ENCODE data around the gene BEX2.

Gene BEX2

DNA sequence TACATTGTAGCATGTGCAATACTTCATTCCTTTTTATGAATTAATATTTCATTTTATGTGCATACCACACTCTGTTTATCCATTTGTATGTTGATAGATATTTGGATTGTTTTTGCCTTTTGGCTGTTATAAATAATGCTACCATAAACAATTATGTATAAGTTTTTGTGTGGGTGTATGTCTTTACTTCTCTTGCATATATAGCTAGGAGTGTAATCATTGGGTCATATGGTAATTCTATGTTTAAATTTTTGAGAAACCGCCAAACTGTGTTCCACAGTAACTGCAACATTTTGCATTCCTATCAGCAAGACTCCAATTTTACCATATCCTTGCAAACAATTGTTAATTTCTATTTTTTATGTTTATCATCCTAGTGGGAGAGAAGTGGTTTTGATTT lies 31.2 kb downstream of the BEX2 start:
- H3K79me2 ChIP-seq (ENCODE audit: low read length): no peaks in the 10 kb centered on the region
- H2AFZ ChIP-seq (ENCODE audit: low read length): no peak overlapping the region
- H3K9ac ChIP-seq (ENCODE audit: low read length): no peak overlapping the region
- DNase-seq: no peak
- H3K9me3 ChIP-seq (replicated peaks; ENCODE audit: insufficient read depth, low read length): no peaks in the 10 kb centered on the region
- H4K20me1 ChIP-seq (ENCODE audit: insufficient read depth, low read length): no peaks in the 10 kb centered on the region
- TF ChIP-seq EZH2 (optimal IDR thresholded peaks at IDR 0.05; ENCODE audit: low read depth, low read length) (no peak), EZH2phosphoT487 (IDR thresholded peaks at IDR 0.05; ENCODE audit: low read length) (no peak)
- TF ChIP-seq, protein P1, sequence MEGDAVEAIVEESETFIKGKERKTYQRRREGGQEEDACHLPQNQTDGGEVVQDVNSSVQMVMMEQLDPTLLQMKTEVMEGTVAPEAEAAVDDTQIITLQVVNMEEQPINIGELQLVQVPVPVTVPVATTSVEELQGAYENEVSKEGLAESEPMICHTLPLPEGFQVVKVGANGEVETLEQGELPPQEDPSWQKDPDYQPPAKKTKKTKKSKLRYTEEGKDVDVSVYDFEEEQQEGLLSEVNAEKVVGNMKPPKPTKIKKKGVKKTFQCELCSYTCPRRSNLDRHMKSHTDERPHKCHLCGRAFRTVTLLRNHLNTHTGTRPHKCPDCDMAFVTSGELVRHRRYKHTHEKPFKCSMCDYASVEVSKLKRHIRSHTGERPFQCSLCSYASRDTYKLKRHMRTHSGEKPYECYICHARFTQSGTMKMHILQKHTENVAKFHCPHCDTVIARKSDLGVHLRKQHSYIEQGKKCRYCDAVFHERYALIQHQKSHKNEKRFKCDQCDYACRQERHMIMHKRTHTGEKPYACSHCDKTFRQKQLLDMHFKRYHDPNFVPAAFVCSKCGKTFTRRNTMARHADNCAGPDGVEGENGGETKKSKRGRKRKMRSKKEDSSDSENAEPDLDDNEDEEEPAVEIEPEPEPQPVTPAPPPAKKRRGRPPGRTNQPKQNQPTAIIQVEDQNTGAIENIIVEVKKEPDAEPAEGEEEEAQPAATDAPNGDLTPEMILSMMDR (IDR thresholded peaks at IDR 0.05; ENCODE audit: low read length): no peak
- H3K4me3 ChIP-seq (ENCODE audit: low read length): no peak overlapping the region
- no peaks in the 10 kb centered on the region for H3F3A ChIP-seq (ENCODE audit: insufficient read depth, low read length)
- no peak overlapping the region for H3K27ac ChIP-seq (ENCODE audit: low read length)
- no peak overlapping the region for H3K4me2 ChIP-seq (ENCODE audit: low read depth, low read length)
- H3K4me1 ChIP-seq (ENCODE audit: low read length): no peaks in the 10 kb centered on the region
- H3K27me3 ChIP-seq (replicated peaks; ENCODE audit: insufficient read depth, low read length): no peaks in the 10 kb centered on the region
- no peaks in the 10 kb centered on the region for H3K36me3 ChIP-seq (replicated peaks; ENCODE audit: insufficient read depth, low read length)
- no peaks in the 10 kb centered on the region for H3K9me2 ChIP-seq (replicated peaks; ENCODE audit: insufficient read depth, low read length)

DNA sequence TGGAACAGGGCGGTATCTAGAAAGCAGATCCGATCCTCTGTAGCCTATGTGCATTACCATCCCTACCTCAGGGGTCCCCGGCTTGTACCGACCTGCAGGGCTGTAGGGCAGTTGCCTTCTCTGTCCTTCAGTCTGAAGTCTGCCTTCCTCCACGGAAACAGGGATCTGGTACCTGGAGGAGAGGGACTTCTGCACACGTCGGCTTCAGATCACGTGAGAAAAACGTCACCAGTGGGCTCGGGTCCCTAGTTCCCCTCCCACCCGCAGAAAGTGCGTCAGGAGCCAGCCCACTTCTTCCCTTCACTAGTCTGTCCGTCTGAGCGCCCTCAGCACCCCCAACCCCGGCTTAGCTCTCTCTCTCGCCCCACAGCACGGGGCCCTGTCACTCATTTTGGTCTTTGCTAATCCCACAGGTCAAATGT lies 34.2 kb downstream of the BEX2 start, which contains the start of gene TCEAL5:
TSS of gene TCEAL5 (minus strand) at position 170 of the 422 bp plus-strand sequence. CDS start 2,187 bp downstream, outside the sequence.
- TF ChIP-seq EZH2 (optimal IDR thresholded peaks at IDR 0.05; ENCODE audit: low read depth, low read length) (no peak), EZH2phosphoT487 (IDR thresholded peaks at IDR 0.05; ENCODE audit: low read length) (no peak)
- TF ChIP-seq, protein P1 (IDR thresholded peaks at IDR 0.05; ENCODE audit: low read length): no peak
- H3K36me3 ChIP-seq (replicated peaks; ENCODE audit: insufficient read depth, low read length): no peaks in the 10 kb centered on the region
- no peaks in the 10 kb centered on the region for H3F3A ChIP-seq (ENCODE audit: insufficient read depth, low read length)
- H3K4me1 ChIP-seq (ENCODE audit: low read length): no peaks in the 10 kb centered on the region
- H3K27me3 ChIP-seq (replicated peaks; ENCODE audit: insufficient read depth, low read length): no peaks in the 10 kb centered on the region
- H3K9ac ChIP-seq (ENCODE audit: low read length): no peak within 1 kb of the TSS
- H4K20me1 ChIP-seq (ENCODE audit: insufficient read depth, low read length): no peaks in the 10 kb centered on the region
- H3K79me2 ChIP-seq (ENCODE audit: low read length): no peaks in the 10 kb centered on the region
- H3K9me3 ChIP-seq (replicated peaks; ENCODE audit: insufficient read depth, low read length): no peaks in the 10 kb centered on the region
- H3K27ac ChIP-seq (ENCODE audit: low read length): no peak within 1 kb of the TSS
- no peak within 1 kb of the TSS for H3K4me3 ChIP-seq (ENCODE audit: low read length)
- no peaks in the 10 kb centered on the region for H3K9me2 ChIP-seq (replicated peaks; ENCODE audit: insufficient read depth, low read length)
- DNase-seq: no peak
- no peak within 1 kb of the TSS for H2AFZ ChIP-seq (ENCODE audit: low read length)
- H3K4me2 ChIP-seq (ENCODE audit: low read depth, low read length): no peak within 1 kb of the TSS

DNA sequence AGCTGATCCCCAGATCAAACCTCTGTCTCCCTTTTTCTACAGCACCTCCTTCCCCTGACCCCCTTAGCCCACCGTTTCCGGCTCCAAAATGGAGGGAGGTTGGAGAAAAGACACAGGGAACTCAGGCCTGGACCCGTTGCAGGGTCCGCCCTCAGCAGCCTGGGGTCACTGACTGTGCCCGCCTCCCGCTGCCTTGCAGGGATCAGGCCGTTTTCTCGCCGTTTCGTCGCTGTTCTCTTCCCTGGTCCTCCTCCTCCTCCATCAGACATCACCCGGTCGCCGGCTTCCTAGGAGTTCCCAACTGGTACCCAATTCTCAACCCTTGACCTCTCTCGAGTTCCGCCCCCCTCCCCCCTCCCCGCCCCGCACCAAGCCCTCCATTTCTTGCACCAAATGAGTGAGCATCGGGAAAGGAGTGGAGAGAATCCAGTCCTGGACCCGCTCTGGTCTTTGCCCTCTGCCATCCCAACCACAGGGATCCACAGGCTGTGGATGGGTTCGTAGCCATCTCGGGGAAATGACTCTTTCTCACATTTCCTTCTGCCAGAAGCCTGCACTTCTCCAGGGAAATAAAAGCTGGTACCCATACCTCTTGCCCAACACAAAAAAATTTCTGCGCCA lies 34.7 kb downstream of the BEX2 start:
- Histone ChIP-seq H3F3A (ENCODE audit: insufficient read depth, low read length) (no peaks in the 10 kb centered on the region), H2AFZ (ENCODE audit: low read length) (no peak overlapping the region), H3K27me3 (replicated peaks; ENCODE audit: insufficient read depth, low read length) (no peaks in the 10 kb centered on the region), H3K36me3 (replicated peaks; ENCODE audit: insufficient read depth, low read length) (no peaks in the 10 kb centered on the region), H3K27ac (ENCODE audit: low read length) (no peak overlapping the region), H3K4me1 (ENCODE audit: low read length) (no peaks in the 10 kb centered on the region), H3K9me2 (replicated peaks; ENCODE audit: insufficient read depth, low read length) (no peaks in the 10 kb centered on the region), H3K4me2 (ENCODE audit: low read depth, low read length) (no peak overlapping the region), H3K9ac (ENCODE audit: low read length) (no peak overlapping the region), H3K4me3 (ENCODE audit: low read length) (no peak overlapping the region), H4K20me1 (ENCODE audit: insufficient read depth, low read length) (no peaks in the 10 kb centered on the region), H3K9me3 (replicated peaks; ENCODE audit: insufficient read depth, low read length) (no peaks in the 10 kb centered on the region), H3K79me2 (ENCODE audit: low read length) (no peaks in the 10 kb centered on the region)
- no peak for TF ChIP-seq EZH2phosphoT487 (IDR thresholded peaks at IDR 0.05; ENCODE audit: low read length)
- TF ChIP-seq, protein P1 (IDR thresholded peaks at IDR 0.05; ENCODE audit: low read length): no peak
- no peak for TF ChIP-seq EZH2 (optimal IDR thresholded peaks at IDR 0.05; ENCODE audit: low read depth, low read length)
- no peak for DNase-seq

Data from MM.1S (cell line).